Transverse colon (tissue), 4 donors: ENCODE results near the gene MAP3K14. TPM values are rescaled to one million over a fixed set of nuclear protein-coding genes. Genes with fewer than 3 reads are reported as not detected.

Experiments
- DNase-seq: peaks from one replicate; pipeline ENCODE4 v3.0.0-alpha.2; 2019
- H3K27ac ChIP-seq, 4 donors: fragments of 200-600 bp; sonication (generic); 2 replicates each; pipeline ENCODE4 v1.5.1; 2016 to 2018; ENCODE audit warnings: inconsistent platforms in 4 of 4
- H3K27me3 ChIP-seq: fragments of 200-600 bp; sonication (generic); 2 replicates; pipeline ENCODE4 v1.5.1; 2017; ENCODE audit warnings: inconsistent platforms
- H3K36me3 ChIP-seq, 4 donors: fragments of 200-600 bp; sonication (generic); 2 replicates each; pipeline ENCODE4 v1.5.1; 2017 to 2019; ENCODE audit warnings: inconsistent platforms in 4 of 4
- H3K4me1 ChIP-seq, 4 donors: fragments of 200-600 bp; sonication (generic); 2 replicates each; pipeline ENCODE4 v1.5.1; 2017 to 2020; ENCODE audit warnings: inconsistent platforms in 4 of 4
- H3K4me3 ChIP-seq, 4 donors: fragments of 200-600 bp; sonication (generic); 1 replicate in 1 of 4; 2 replicates in 3 of 4; pipeline versions ENCODE4 v1.5.1 to v1.6.1; 2017 to 2019; ENCODE audit warnings: inconsistent platforms in 4 of 4
- H3K9me3 ChIP-seq, 2 donors: fragments of 200-600 bp; sonication (generic); 2 replicates each; pipeline ENCODE4 v1.5.1; 2017 to 2019; ENCODE audit warnings: inconsistent platforms in 2 of 2
- CTCF ChIP-seq, 5 experiments: fragments of 200-600 bp in 3 of 5; fragments of 450-650 bp in 2 of 5; sonication (generic) in 3 of 5; IDR thresholded peaks; 1 replicate in 2 of 5; 2 replicates in 3 of 5; pipeline ENCODE4 v1.5.1; 2016 to 2017; ENCODE audit warnings: antibody characterized with exemption in 5 of 5, inconsistent platforms in 3 of 5, mild to moderate bottlenecking in 2 of 5, moderate library complexity in 1 of 5
- EP300 ChIP-seq: sonication (generic); formaldehyde crosslinking; IDR thresholded peaks from one replicate; pipeline ENCODE4 v1.6.1; 2017; ENCODE audit warnings: antibody characterized with exemption, low read depth
- POLR2A ChIP-seq: fragments of 450-650 bp; IDR thresholded peaks from one replicate; pipeline ENCODE4 v1.6.1; 2016; ENCODE audit warnings: antibody characterized with exemption, mild to moderate bottlenecking, moderate library complexity
- POLR2AphosphoS5 ChIP-seq, 3 donors: sonication (generic); formaldehyde crosslinking; IDR thresholded peaks; one replicate each; pipeline ENCODE4 v1.6.1; 2016; ENCODE audit warnings: antibody characterized with exemption in 3 of 3
- WGBS, 2 donors: methylation state at CpG; one replicate each; pipeline ENCODE4 v1.1.5; 2018; ENCODE audit warnings: low coverage in 1 of 2; 5-methylcytosine and 5-hydroxymethylcytosine counted together
- in situ Hi-C, 4 donors: fragments of 200-750 bp; cut with MboI; loops; one replicate each; pipeline versions ENCODE4 v1.15.0 to v1.15.1; 2017; ENCODE audit warnings: low sequenced_read_pairs in 3 of 4, low pct_ligation_motif_present in 1 of 4, low pct_unique_long_range_greater_than_20kb in 1 of 4
- intact Hi-C: fragments of 100-400 bp; cut with DNase I; formaldehyde crosslinking; loops from one replicate; pipeline ENCODE4 v1.15.1; 2023; ENCODE audit warnings: low total_unique reads
- total RNA-seq, 4 donors: library from RNA; depleted of rRNA; stranded (reverse); fragments of >200 nt; gene quantifications; one replicate each; pipeline ENCODE4 v1.1.0, GENCODE V29; 2016

MAP3K14 gene
- total RNA-seq, 4 donors from 2014 or later: 13.0 to 33.7 (median 18.7) TPM

GRCh38 chr17:45361976-45362375, 45.2 kb upstream of the MAP3K14 start:
- no peak overlapping the region for H3K27ac ChIP-seq
- in situ Hi-C loops (no loop called here), intact Hi-C loops (no loop called here)
- 80% methylated on average over 4 of the region's 4 CpGs; no CpG with 5 or more reads in 1 of the 2 donors for WGBS, 2 donors
- DNase-seq: no peak
- H3K9me3 ChIP-seq: no peaks in the 10 kb centered on the region
- no peaks in the 10 kb centered on the region for H3K27me3 ChIP-seq
- TF ChIP-seq POLR2A: no peak
- TF ChIP-seq CTCF (IDR thresholded peaks at IDR 0.05): no peak
- no peak for TF ChIP-seq EP300
- TF ChIP-seq POLR2AphosphoS5 (IDR thresholded peaks at IDR 0.05): no peak
- no peaks in the 10 kb centered on the region for H3K36me3 ChIP-seq
- no peak overlapping the region for H3K4me3 ChIP-seq
- H3K4me1 ChIP-seq: no peaks in the 10 kb centered on the region

DNA sequence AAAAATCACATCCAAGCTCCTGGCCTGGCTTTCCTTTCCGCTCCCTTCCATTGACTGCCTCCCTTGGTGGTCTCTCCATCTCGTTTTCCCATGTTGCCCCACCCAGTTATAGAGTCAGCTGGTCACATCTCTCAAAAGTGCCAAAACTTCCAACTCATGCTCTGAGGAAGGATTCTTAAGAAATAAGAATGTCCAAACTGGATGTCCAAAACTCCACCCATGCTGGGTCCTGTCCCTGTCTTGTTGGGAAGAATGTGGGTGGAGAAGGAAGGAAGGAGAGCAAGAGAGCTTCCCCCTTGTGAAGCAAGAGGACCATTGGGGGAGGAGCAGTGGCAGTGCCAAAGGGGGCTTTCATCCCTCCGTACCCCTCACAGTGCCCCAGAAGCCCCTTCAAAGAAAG, 44.6 kb upstream of the MAP3K14 start:
- intact Hi-C loops (no loop called here), in situ Hi-C loops (no loop called here)
- no peaks in the 10 kb centered on the region for H3K4me1 ChIP-seq
- no peak for DNase-seq
- no peak for TF ChIP-seq POLR2AphosphoS5 (IDR thresholded peaks at IDR 0.05)
- no peak overlapping the region for H3K27ac ChIP-seq
- WGBS, 2 donors: 79 to 88% methylated on average over 3 of the region's 3 CpGs
- H3K4me3 ChIP-seq: no peak overlapping the region
- H3K27me3 ChIP-seq: no peaks in the 10 kb centered on the region
- no peaks in the 10 kb centered on the region for H3K36me3 ChIP-seq
- no peaks in the 10 kb centered on the region for H3K9me3 ChIP-seq

GRCh38 chr17:45357364-45357997, 40.7 kb upstream of the MAP3K14 start:
- DNase-seq: no peak
- H3K27me3 ChIP-seq: no peaks in the 10 kb centered on the region
- no peak overlapping the region for H3K27ac ChIP-seq
- no peaks in the 10 kb centered on the region for H3K4me1 ChIP-seq
- H3K36me3 ChIP-seq: no peaks in the 10 kb centered on the region
- WGBS, 2 donors: 87 to 89% methylated on average over 5 of the region's 5 CpGs
- TF ChIP-seq POLR2AphosphoS5 (IDR thresholded peaks at IDR 0.05) (no peak), POLR2A (no peak), EP300 (no peak), CTCF (IDR thresholded peaks at IDR 0.05) (no peak)
- intact Hi-C loops (no loop called here), in situ Hi-C loops (no loop called here)
- H3K4me3 ChIP-seq: no peak overlapping the region
- H3K9me3 ChIP-seq: no peaks in the 10 kb centered on the region

DNA sequence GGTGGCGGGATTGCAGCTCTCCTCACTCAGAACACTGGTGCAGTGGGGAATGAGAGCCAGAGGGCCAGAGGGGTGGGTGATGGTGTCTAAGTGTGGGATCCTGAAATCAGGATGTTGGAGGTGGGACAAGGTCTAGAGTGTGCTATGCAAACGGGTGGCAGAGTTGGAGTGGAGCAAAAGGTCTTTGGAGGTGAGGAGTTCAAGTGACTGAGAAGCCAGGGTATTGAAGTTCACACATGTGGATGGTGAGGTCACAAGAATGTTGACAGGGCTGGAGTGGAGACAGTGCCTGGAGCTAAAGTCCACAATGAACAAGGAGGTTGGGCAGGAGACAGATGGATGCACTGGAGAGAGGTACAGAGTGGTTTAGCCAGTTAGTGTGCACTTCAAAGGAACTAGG, 38.3 kb upstream of the MAP3K14 start:
- Histone ChIP-seq H3K9me3 (no peaks in the 10 kb centered on the region), H3K27me3 (no peaks in the 10 kb centered on the region), H3K4me3 (no peak overlapping the region), H3K4me1 (no peaks in the 10 kb centered on the region), H3K27ac (no peak overlapping the region), H3K36me3 (no peaks in the 10 kb centered on the region)
- intact Hi-C loops (no loop called here), in situ Hi-C loops (no loop called here)
- DNase-seq: no peak
- TF ChIP-seq CTCF (IDR thresholded peaks at IDR 0.05) (no peak), POLR2AphosphoS5 (IDR thresholded peaks at IDR 0.05) (no peak), POLR2A (no peak), EP300 (no peak)
- 54 to 59% methylated on average over 2 of the region's 2 CpGs for WGBS, 2 donors

DNA sequence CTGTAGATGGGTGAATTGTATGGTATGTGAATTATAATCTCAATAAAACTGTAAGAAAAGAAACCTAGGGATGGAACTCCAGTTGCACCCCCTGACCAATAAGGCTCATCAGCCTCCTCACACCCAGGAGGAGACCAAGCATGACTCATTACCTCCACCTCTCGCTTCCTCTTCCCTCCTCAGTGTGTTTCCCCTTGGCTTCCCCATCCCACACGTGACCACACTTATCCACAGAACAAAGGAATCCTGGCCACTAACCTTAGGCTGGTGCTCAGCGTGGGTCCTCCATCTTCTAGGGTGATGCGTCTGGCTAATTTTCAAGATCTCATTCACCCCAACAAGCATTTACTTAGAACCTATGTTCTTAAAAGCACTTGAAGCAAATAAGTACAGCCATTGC, 36.2 kb upstream of the MAP3K14 start:
- in situ Hi-C loops: no loop called here
- H3K4me1 ChIP-seq: no peaks in the 10 kb centered on the region
- no peaks in the 10 kb centered on the region for H3K27me3 ChIP-seq
- TF ChIP-seq EP300 (no peak), CTCF (IDR thresholded peaks at IDR 0.05) (no peak), POLR2A (no peak), POLR2AphosphoS5 (IDR thresholded peaks at IDR 0.05) (no peak)
- H3K27ac ChIP-seq: no peak overlapping the region
- no peak overlapping the region for H3K4me3 ChIP-seq
- WGBS, 2 donors: 74 to 77% methylated on average over 4 of the region's 4 CpGs
- DNase-seq: peak; percentile 5
- H3K9me3 ChIP-seq: no peaks in the 10 kb centered on the region
- intact Hi-C loops: no loop called here
- no peaks in the 10 kb centered on the region for H3K36me3 ChIP-seq
